IPS-18c (cell line): ENCODE measurements around the gene DESI1.
A peak's percentile ranks its signal among the peaks of the same experiment; 100 is the strongest.
"Not testable (repeated sequence)": the region's sequence is repeated elsewhere in the genome, so short reads cannot be mapped to it uniquely, and the experiment has no call there.

Source experiments
- H3K4me3 ChIP-seq: 2 replicates; pipeline ENCODE4 v1.7.0; 2013; ENCODE audit warnings: low read depth, mild to moderate bottlenecking, low read length, moderate library complexity; ENCODE audit not compliant: insufficient read depth
- H3K9me3 ChIP-seq: one replicate; pipeline ENCODE4 v1.6.1; 2013; ENCODE audit warnings: mild to moderate bottlenecking, low read length, moderate library complexity; ENCODE audit not compliant: control insufficient read depth, insufficient read depth

Gene DESI1

DNA sequence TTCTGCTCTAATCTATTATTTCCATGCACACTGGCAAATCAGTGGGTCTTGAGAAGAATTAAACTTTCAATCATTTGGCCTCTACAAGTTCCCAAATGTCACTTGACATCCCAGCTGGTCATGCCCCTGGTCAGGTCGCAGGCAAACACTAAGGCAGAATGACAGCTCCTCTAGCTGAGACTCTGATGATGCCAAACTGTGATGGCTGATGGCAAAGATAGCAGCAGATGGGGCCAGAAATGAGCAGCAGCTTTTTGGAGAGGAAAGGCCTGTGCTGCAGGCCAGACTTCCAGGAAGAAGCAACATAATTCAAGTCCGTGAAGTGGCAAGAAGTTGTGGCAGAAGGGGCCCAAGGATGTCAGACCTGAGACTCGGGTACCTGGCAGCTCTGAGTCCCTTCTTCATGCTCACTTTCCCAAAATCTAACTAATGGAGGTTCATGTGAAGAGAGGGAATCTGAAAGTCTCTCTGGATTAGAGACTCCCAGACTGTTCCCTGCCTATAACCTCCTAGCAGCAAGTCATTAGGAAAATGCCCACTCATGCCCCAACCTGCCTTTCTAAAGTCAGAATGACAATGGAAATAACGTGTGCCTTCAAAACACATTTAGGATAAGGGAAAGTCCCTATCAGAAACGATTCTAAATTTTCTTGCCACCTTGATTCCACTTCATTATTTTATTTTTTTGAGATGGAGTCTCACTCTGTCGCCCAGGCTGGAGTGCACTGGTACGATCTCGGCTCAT lies 21.8 kb downstream of the DESI1 start:
- H3K4me3 ChIP-seq: no peak overlapping the region
- H3K9me3 ChIP-seq: no peaks in the 10 kb centered on the region

GRCh38 chr22:41598081-41598480 lies 22.8 kb downstream of the DESI1 start:
- H3K9me3 ChIP-seq: no peaks in the 10 kb centered on the region
- no peak overlapping the region for H3K4me3 ChIP-seq

- H3K4me3 ChIP-seq: no peak overlapping the region
- H3K9me3 ChIP-seq: no peaks in the 10 kb centered on the region
Observed at GRCh38 chr22:41597635-41597953, 23.2 kb downstream of the DESI1 start.

- Histone ChIP-seq H3K4me3 (no peak overlapping the region), H3K9me3 (no peaks in the 10 kb centered on the region)
Observed at GRCh38 chr22:41596776-41597634, 23.8 kb downstream of the DESI1 start.

DNA sequence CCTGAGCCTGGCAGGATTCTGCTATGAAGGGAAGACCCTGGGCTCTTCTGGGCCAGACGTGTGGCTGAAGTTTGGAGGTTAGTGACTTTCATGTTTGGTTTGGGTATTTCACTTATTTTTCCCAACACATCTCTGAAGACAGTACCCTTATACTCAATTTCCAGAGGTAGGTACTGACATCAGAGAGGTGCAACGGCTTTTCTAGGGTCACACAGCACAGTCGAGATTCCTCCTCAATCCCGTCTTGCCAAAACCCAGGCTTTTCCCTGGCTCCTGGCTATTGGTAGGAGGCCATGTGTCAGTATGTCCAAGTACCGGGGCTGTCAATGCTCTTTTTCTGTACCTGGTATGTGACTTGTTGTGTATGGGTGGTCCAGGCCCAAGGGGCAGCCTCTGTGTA lies 25.1 kb downstream of the DESI1 start:
- Histone ChIP-seq H3K4me3 (no peak overlapping the region), H3K9me3 (no peaks in the 10 kb centered on the region)

- H3K9me3 ChIP-seq, H3K4me3 ChIP-seq: not testable (repeated sequence)
Observed at GRCh38 chr22:41593336-41593960, 27.4 kb downstream of the DESI1 start.

DNA sequence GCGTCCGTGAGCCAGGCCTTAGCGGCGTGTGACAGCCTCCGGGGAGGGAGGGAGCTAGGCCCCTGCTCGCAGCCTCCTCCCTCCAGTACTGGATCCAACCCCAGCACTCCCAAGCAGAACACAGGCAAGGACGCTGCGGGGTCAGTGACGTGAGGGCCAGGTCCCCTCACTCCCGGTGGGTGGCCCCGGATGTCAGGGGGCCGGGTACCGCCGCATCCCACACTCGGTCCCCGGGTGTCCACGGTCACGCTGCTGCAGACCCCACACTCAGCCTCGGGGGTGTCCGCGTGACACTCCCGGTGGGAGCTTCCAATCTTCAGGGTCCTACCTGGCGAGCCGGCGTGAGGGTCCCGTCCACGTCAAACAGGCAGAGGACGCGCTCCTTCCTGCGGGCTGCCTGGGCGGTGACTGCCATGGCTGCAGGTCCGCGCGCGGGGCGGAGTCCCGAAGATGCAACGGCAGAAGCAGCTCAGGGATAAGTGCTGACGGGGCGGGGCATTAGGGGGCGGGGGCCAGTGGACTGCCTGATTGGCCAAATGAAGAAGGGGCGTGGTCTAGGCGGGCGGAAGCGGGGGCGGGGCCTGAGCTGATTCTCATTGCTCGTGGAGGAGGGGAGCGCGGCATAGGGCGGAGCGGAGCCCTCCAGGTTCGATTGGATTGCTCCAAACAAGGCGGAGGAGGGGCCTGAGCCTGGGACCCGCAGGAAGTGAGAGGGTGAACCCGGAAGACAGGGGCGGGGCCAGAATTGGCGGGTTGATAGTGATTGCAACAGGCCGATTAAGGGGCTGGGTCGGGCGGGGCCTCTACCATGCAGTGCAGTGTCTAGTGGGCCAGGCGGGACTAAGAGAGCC lies 31.2 kb downstream of the DESI1 start, which contains the start of gene PMM1:
TSS of gene PMM1 (minus strand) at position 450 of the 851 bp plus-strand sequence. CDS start at position 415, 35 bp downstream.
- H3K4me3 ChIP-seq: peak within 1 kb of the TSS; percentile 86
- H3K9me3 ChIP-seq: no peaks in the 10 kb centered on the region

GRCh38 chr22:41587347-41587723 lies 33.5 kb downstream of the DESI1 start:
- H3K4me3 ChIP-seq: no peak overlapping the region
- no peaks in the 10 kb centered on the region for H3K9me3 ChIP-seq

GRCh38 chr22:41585898-41586297 lies 34.9 kb downstream of the DESI1 start:
- Histone ChIP-seq H3K9me3 (no peaks in the 10 kb centered on the region), H3K4me3 (no peak overlapping the region)

GRCh38 chr22:41584881-41585280 lies 36.0 kb downstream of the DESI1 start:
- no peak overlapping the region for H3K4me3 ChIP-seq
- no peaks in the 10 kb centered on the region for H3K9me3 ChIP-seq

- H3K4me3 ChIP-seq: no peak overlapping the region
- no peaks in the 10 kb centered on the region for H3K9me3 ChIP-seq
Observed at GRCh38 chr22:41582694-41583093, 38.1 kb downstream of the DESI1 start.

- Histone ChIP-seq H3K9me3 (no peaks in the 10 kb centered on the region), H3K4me3 (no peak overlapping the region)
Observed at GRCh38 chr22:41579997-41580355, 40.9 kb downstream of the DESI1 start.

GRCh38 chr22:41579297-41579996 lies 41.4 kb downstream of the DESI1 start:
- H3K4me3 ChIP-seq: no peak overlapping the region
- no peaks in the 10 kb centered on the region for H3K9me3 ChIP-seq

- Histone ChIP-seq H3K9me3 (no peaks in the 10 kb centered on the region), H3K4me3 (no peak overlapping the region)
Observed at GRCh38 chr22:41578818-41579217, 42.0 kb downstream of the DESI1 start.

- no peak overlapping the region for H3K4me3 ChIP-seq
- H3K9me3 ChIP-seq: no peaks in the 10 kb centered on the region
Observed at GRCh38 chr22:41578114-41578513, 42.7 kb downstream of the DESI1 start.

DNA sequence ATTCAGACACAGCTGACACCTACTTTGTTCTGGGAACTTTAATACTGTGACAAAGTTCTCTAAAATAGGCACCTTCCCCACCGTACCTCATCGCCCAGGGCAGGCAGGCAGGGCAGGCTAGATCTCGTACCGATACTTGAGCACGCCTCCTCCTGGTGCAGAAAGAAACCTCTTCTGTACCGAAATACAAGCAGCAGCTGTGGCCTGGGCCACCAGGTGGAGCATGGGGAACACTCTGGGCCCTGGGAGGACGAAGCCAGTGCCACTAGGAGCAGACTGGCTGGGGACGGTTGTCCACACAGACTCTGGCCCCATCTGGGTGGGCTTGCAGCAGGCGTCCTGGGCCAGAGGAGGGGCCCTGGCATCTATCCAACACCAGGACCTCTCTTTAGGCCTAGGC lies 44.0 kb downstream of the DESI1 start:
- no peaks in the 10 kb centered on the region for H3K9me3 ChIP-seq

GRCh38 chr22:41575533-41575932 lies 45.3 kb downstream of the DESI1 start:
- no peaks in the 10 kb centered on the region for H3K9me3 ChIP-seq
- no peak overlapping the region for H3K4me3 ChIP-seq

More for the DNA sequence above, 44.0 kb downstream of the DESI1 start:
- no peak overlapping the region for H3K4me3 ChIP-seq
